ENCODE results near the gene CTSC. TPM values are rescaled to one million over a fixed set of nuclear protein-coding genes. Genes with fewer than 3 reads are reported as not detected.

The CTSC gene
- polyA plus RNA-seq, 1 donor from 2014 or later: 5.2 TPM

GRCh38 chr11:88266919-88267318 lies 70.6 kb downstream of the CTSC start:
- Histone ChIP-seq H2AFZ (ENCODE audit: low read depth, low read length) (no peak overlapping the region), H3K9ac (ENCODE audit: low read length) (no peak overlapping the region), H3K9me3 (ENCODE audit: low read length) (no peaks in the 10 kb centered on the region), H3F3A (ENCODE audit: insufficient read depth, low read length, poor library complexity, severe bottlenecking) (no peaks in the 10 kb centered on the region), H3K36me3 (ENCODE audit: insufficient read depth, low read length) (no peaks in the 10 kb centered on the region), H3K27me3 (ENCODE audit: insufficient read depth, low read depth, low read length) (no peaks in the 10 kb centered on the region), H3K79me2 (replicated peaks; ENCODE audit: insufficient read depth, low read length) (no peaks in the 10 kb centered on the region), H3K27ac (ENCODE audit: low read length) (no peak overlapping the region), H3K9me2 (ENCODE audit: insufficient read depth, low read length) (no peaks in the 10 kb centered on the region), H3K4me3 (ENCODE audit: low read length) (no peak overlapping the region), H4K20me1 (ENCODE audit: insufficient read depth) (no peaks in the 10 kb centered on the region), H3K4me2 (ENCODE audit: low read length) (no peak overlapping the region)
- TF ChIP-seq EP300 (conservative IDR thresholded peaks at IDR 0.05; ENCODE audit: poor library complexity, severe bottlenecking) (no peak), SMC3 (conservative IDR thresholded peaks at IDR 0.05; ENCODE audit: poor library complexity) (no peak), EZH2 (IDR thresholded peaks at IDR 0.05; ENCODE audit: borderline replicate concordance, insufficient read depth, low read length, poor library complexity, severe bottlenecking) (no peak), MXI1 (conservative IDR thresholded peaks at IDR 0.05; ENCODE audit: poor library complexity, severe bottlenecking) (no peak), POLR2AphosphoS5 (IDR thresholded peaks at IDR 0.05) (no peak), REST (IDR thresholded peaks at IDR 0.05; ENCODE audit: borderline replicate concordance) (no peak)
- TF ChIP-seq, protein P1, sequence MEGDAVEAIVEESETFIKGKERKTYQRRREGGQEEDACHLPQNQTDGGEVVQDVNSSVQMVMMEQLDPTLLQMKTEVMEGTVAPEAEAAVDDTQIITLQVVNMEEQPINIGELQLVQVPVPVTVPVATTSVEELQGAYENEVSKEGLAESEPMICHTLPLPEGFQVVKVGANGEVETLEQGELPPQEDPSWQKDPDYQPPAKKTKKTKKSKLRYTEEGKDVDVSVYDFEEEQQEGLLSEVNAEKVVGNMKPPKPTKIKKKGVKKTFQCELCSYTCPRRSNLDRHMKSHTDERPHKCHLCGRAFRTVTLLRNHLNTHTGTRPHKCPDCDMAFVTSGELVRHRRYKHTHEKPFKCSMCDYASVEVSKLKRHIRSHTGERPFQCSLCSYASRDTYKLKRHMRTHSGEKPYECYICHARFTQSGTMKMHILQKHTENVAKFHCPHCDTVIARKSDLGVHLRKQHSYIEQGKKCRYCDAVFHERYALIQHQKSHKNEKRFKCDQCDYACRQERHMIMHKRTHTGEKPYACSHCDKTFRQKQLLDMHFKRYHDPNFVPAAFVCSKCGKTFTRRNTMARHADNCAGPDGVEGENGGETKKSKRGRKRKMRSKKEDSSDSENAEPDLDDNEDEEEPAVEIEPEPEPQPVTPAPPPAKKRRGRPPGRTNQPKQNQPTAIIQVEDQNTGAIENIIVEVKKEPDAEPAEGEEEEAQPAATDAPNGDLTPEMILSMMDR (IDR thresholded peaks at IDR 0.05; ENCODE audit: poor library complexity, severe bottlenecking): no peak

- no peak overlapping the region for H3K4me2 ChIP-seq (ENCODE audit: low read length)
- no peak overlapping the region for H2AFZ ChIP-seq (ENCODE audit: low read depth, low read length)
- no peaks in the 10 kb centered on the region for H4K20me1 ChIP-seq (ENCODE audit: insufficient read depth)
- no peak for TF ChIP-seq POLR2AphosphoS5 (IDR thresholded peaks at IDR 0.05)
- no peaks in the 10 kb centered on the region for H3K9me3 ChIP-seq (ENCODE audit: low read length)
- H3F3A ChIP-seq (ENCODE audit: insufficient read depth, low read length, poor library complexity, severe bottlenecking): no peaks in the 10 kb centered on the region
- H3K27ac ChIP-seq (ENCODE audit: low read length): no peak overlapping the region
- no peak overlapping the region for H3K4me3 ChIP-seq (ENCODE audit: low read length)
- H3K79me2 ChIP-seq (replicated peaks; ENCODE audit: insufficient read depth, low read length): no peaks in the 10 kb centered on the region
- no peak overlapping the region for H3K9ac ChIP-seq (ENCODE audit: low read length)
- H3K9me2 ChIP-seq (ENCODE audit: insufficient read depth, low read length): no peaks in the 10 kb centered on the region
- no peaks in the 10 kb centered on the region for H3K27me3 ChIP-seq (ENCODE audit: insufficient read depth, low read depth, low read length)
- H3K36me3 ChIP-seq (ENCODE audit: insufficient read depth, low read length): no peaks in the 10 kb centered on the region
Measured at GRCh38 chr11:88266157-88266556, 71.4 kb downstream of the CTSC start.

DNA sequence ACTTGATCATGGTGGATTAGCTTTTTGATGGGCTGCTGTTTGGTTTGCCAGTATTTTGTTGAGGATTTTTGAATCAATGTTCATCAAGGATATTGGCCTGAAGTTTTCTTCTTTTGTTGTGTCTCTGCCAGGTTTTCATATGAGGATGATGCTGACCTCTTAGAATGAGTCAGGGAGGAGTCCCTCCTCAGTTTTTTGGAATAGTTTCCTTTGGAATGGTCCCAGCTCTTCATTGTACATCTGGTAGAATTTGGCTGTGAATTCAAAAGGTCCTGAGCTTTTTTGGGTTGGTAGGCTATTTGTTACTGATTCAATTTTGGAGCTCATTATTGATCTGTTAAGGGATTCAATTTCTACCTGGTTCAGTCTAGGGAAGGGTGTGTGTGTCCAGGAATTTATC lies 78.1 kb downstream of the CTSC start:
- Histone ChIP-seq H3K4me2 (ENCODE audit: low read length) (no peak overlapping the region), H3K36me3 (ENCODE audit: insufficient read depth, low read length) (no peaks in the 10 kb centered on the region), H3K9me2 (ENCODE audit: insufficient read depth, low read length) (no peaks in the 10 kb centered on the region), H3K9ac (ENCODE audit: low read length) (no peak overlapping the region), H3K79me2 (replicated peaks; ENCODE audit: insufficient read depth, low read length) (no peaks in the 10 kb centered on the region), H3K27me3 (ENCODE audit: insufficient read depth, low read depth, low read length) (no peaks in the 10 kb centered on the region), H3K4me3 (ENCODE audit: low read length) (no peak overlapping the region), H4K20me1 (ENCODE audit: insufficient read depth) (no peaks in the 10 kb centered on the region), H3K27ac (ENCODE audit: low read length) (no peak overlapping the region), H3K9me3 (ENCODE audit: low read length) (no peaks in the 10 kb centered on the region), H2AFZ (ENCODE audit: low read depth, low read length) (no peak overlapping the region), H3F3A (ENCODE audit: insufficient read depth, low read length, poor library complexity, severe bottlenecking) (no peaks in the 10 kb centered on the region)
- TF ChIP-seq, protein P1 (IDR thresholded peaks at IDR 0.05; ENCODE audit: poor library complexity, severe bottlenecking): no peak
- TF ChIP-seq SMC3 (conservative IDR thresholded peaks at IDR 0.05; ENCODE audit: poor library complexity) (no peak), TAF1 (IDR thresholded peaks at IDR 0.05; ENCODE audit: low read depth) (no peak), POLR2AphosphoS5 (IDR thresholded peaks at IDR 0.05) (no peak), EZH2 (IDR thresholded peaks at IDR 0.05; ENCODE audit: borderline replicate concordance, insufficient read depth, low read length, poor library complexity, severe bottlenecking) (no peak), EP300 (conservative IDR thresholded peaks at IDR 0.05; ENCODE audit: poor library complexity, severe bottlenecking) (no peak), RAD21 (conservative IDR thresholded peaks at IDR 0.05) (no peak), REST (IDR thresholded peaks at IDR 0.05; ENCODE audit: borderline replicate concordance) (no peak), MXI1 (conservative IDR thresholded peaks at IDR 0.05; ENCODE audit: poor library complexity, severe bottlenecking) (no peak)
